GM19035 (cell line): ENCODE measurements around the gene VIPR1.

Experiments
- ATAC-seq: cut with Tn5 transposase; IDR thresholded peaks from one replicate; pipeline ENCODE4 v1.9.1; 2021; ENCODE audit not compliant: unreplicated experiment

VIPR1 gene

GRCh38 chr3:42509111-42509510 is 6.7 kb downstream of the VIPR1 start:
- ATAC-seq, result no peak

GRCh38 chr3:42510325-42510724 is 7.9 kb downstream of the VIPR1 start:
- ATAC-seq, result no peak

DNA sequence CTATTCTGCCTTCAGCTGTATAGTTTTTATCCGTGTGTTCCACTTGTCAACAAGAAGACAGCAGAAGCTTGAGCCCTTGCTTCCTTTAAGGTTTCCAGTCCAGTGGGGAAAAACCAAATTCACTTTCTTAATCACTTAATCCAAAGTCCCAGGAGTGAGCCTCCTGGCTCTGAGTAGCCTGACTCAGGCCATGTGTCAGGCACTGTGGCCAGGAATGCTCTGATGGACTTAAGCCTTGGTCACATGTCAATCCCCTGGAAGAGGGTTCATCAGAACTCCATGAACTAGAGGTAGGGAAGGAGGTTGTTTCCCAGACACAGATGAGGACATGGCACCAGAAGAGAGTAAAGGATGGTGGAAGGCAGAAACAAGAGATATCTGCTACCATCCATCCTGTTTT is 8.8 kb downstream of the VIPR1 start:
- no peak for ATAC-seq

GRCh38 chr3:42511736-42512135 is 9.3 kb downstream of the VIPR1 start:
- no peak for ATAC-seq

GRCh38 chr3:42513121-42513520 is 10.7 kb downstream of the VIPR1 start:
- no peak for ATAC-seq

GRCh38 chr3:42513521-42513920 is 11.1 kb downstream of the VIPR1 start:
- ATAC-seq, result no peak

DNA sequence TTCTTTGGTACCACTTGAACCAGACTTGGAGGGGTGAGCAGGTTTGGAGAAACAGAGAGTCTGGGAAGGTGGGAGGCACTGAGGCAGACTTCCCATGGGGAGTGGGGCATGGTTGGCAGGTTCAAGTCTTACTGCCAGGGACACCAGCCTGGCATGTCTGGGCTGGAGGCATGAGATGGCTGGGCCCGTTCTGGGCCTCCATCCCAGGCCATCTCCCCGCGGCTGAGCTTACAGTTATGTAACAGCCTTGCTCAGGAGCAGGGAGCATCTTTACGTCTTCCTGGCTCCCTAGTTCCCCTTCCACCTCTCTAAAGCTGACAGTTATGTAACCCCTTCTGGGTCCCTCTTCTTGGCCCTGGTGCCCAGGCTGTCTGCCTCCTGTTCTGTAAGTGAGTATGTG is 12.4 kb downstream of the VIPR1 start:
- ATAC-seq, result no peak

GRCh38 chr3:42515391-42515916 is 13.0 kb downstream of the VIPR1 start:
- ATAC-seq, result no peak

- no peak for ATAC-seq
Observed at GRCh38 chr3:42515976-42516375, 13.5 kb downstream of the VIPR1 start.

- no peak for ATAC-seq
Observed at GRCh38 chr3:42516443-42516842, 14.0 kb downstream of the VIPR1 start.

DNA sequence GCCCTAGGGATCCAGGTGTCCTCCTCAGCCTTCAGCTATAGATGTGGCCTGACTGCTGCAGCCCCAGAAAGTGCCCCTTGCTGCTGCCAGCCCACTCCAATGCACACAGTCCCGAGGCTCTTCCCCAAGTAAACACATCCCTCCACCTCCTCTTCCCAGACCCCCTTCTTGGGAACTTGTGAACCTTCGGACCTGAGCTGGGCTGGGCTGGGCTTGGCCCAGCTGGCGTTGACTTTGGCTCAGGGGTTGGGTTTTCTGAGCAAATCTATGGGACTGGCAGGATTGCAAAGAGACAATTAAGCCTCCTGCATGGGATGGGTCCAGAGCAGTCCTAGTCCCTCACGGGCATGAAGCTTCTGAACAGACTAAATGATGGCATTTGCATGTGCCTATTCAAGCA is 14.7 kb downstream of the VIPR1 start:
- no peak for ATAC-seq

DNA sequence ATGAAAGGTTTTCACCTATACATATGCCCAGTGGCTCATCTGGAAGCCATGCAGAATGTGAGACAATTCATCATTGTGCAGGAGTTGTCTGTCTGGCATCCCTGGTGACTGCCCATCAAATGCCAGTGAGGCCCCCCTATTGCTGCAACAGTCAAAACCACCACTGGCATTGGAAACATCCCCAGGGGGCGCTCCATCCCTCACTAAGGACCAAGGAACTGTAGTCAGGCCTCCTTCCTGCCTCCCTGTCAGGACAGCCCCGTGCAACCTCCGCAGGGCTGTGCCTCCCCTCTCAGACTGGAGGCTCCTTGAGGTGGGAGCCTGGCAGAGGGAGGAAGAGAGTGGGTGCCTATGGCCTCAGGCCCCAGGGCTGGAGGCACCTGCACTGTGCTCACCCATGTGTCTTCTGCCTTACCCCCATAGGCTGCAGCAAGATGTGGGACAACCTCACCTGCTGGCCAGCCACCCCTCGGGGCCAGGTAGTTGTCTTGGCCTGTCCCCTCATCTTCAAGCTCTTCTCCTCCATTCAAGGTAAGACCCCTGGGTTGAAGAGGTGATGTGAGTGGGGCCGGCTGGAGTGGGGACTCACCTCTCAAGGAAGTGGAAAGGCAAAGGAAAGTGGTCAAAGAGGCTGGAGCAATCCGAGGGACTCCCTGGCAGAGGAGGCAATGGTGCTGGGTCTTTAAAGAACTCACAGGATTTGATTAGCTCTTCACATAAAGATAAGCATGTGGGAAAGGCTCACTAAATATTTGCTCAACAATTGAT is 16.5 kb downstream of the VIPR1 start:
- ATAC-seq, result no peak

- no peak for ATAC-seq
Observed at GRCh38 chr3:42519568-42519962, 17.1 kb downstream of the VIPR1 start.

GRCh38 chr3:42520336-42520735 is 17.9 kb downstream of the VIPR1 start:
- ATAC-seq, result no peak

- no peak for ATAC-seq
Observed at GRCh38 chr3:42520906-42521305, 18.5 kb downstream of the VIPR1 start.

GRCh38 chr3:42524751-42525150 is 22.3 kb downstream of the VIPR1 start:
- ATAC-seq, result no peak

- ATAC-seq, result no peak
Observed at GRCh38 chr3:42525212-42525611, 22.8 kb downstream of the VIPR1 start.

DNA sequence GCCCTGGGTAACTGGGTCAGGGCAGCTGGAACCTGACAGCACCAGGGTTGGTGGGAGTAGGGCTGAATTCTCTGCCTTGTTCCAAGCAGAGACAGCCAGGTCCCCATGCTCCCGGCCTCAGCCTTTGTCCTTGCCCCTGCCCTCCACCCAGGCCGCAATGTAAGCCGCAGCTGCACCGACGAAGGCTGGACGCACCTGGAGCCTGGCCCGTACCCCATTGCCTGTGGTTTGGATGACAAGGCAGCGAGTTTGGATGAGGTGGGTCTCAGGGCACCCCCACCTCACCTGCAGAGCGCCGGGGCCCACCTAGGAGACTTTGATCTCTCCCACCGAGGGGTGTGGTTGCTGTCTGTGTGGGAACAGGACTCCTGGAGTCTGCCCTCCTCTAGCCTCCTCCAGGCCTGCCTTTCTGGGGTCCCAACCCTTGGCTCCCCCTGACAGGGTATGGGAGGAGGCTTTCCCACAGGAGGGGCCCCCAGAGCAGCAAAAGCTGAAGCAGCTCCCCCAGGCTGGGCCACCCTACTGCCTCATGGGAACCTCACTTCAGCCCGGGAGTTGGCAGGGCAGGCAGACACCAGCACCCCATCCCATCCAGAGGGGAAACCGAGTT is 23.4 kb downstream of the VIPR1 start:
- no peak for ATAC-seq

DNA sequence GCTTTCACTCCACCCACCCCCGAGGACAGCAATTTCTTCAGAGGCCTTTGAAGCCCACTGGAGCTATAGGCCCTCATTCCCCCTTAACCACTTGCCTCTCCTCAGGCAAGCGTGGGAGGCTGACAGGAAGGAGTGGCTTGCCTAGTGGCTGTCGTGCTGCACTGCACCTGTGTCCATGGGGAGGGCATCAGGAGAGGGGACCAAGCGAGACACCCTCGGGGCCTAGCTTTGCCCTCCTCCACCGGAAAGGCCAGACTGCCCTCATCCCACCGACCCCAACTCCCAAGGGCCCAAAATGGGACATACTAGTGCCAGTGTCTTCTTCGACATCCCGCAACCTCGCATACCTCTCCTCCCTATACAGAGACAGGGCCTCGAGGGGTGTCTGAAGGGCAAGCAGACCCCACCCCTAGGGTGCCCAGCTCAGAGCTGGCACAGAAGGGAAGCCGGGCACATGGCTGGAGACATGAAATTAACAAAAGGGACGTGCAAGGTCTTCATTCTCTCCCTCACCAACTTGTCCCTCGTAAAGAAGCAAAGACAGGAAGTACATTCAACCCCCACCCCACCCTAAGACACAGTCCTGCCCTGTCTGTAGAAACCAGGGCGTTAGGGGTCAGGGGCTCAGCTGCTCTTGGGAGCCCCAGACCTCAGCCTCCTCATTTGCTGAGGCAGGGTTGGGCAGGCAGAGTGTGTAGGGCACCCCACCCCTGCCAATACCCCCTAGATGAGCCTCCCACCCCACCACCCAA is 24.3 kb downstream of the VIPR1 start:
- no peak for ATAC-seq

- no peak for ATAC-seq
Observed at GRCh38 chr3:42527368-42527917, 25.0 kb downstream of the VIPR1 start.

DNA sequence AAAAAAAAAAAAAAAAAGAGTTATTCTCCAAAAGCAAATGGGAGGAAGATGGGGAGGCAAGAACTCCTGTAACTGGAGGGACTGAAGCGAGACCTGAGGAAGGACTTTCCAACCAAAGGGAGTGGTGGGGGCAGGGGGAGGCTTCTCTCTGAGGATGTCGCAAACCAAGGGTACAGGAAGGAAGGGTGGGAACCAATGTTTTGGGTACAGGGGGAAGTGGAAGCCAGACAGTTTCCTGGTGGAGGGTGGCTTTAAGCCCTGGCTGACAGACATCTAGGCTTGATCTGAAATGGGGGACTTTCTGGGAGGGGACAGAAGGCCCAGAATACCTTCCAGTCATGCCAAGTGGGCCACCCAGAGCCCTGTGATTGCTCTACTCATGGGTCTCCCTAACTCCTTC is 27.0 kb downstream of the VIPR1 start:
- ATAC-seq, result no peak

DNA sequence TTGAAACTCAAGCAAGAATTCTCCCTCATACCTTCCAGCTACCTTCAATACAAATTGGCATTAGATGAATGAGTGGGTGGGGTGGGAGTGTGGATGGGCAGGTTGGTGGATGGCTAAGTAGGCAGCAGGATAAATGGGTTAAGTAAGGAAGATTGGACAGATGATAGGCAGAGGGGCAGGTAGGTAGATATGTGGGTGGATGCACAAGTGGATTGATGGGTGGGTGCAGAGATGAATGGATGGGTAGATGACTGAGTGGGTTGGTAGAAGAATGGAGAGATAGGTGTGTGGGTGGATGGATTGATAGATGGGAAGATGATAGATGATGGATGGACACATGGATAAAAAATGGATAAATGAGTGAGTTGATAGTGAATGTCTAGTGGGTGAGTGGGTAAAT is 27.6 kb downstream of the VIPR1 start:
- no peak for ATAC-seq
